Measurements from ENCODE around the gene C4B.
"Not testable (repeated sequence)": the region's sequence is repeated elsewhere in the genome, so short reads cannot be mapped to it uniquely, and the experiment has no call there.

The C4B gene

GRCh38 chr6:31989363-31989762 is 25.2 kb upstream of the C4B start:
- H3K4me1 ChIP-seq (ENCODE audit: control insufficient read depth, insufficient read depth, low read depth, low read length); H3K4ac ChIP-seq (ENCODE audit: low read depth in 1 of 2, low read length in 2 of 2); H4K91ac ChIP-seq (ENCODE audit: low read length); H2BK5ac ChIP-seq (ENCODE audit: low read depth, low read length, poor library complexity, severe bottlenecking); H4K8ac ChIP-seq (ENCODE audit: low read length); H3K27me3 ChIP-seq (ENCODE audit: control insufficient read depth in 1 of 2, insufficient read depth in 1 of 2, low read length in 2 of 2); H3K14ac ChIP-seq (ENCODE audit: low read length in 2 of 2); H2AFZ ChIP-seq (ENCODE audit: low read depth, low read length); H3K4me3 ChIP-seq (ENCODE audit: insufficient read depth in 1 of 2, low read depth in 1 of 2, low read length in 2 of 2); H2BK120ac ChIP-seq (ENCODE audit: low read depth, low read length); H3K4me2 ChIP-seq (ENCODE audit: low read length, poor library complexity, severe bottlenecking); H2BK15ac ChIP-seq (ENCODE audit: low read depth, poor library complexity, severe bottlenecking); H2BK12ac ChIP-seq (ENCODE audit: low read length in 2 of 2); H2AK5ac ChIP-seq (ENCODE audit: low read length, severe bottlenecking); H3K27ac ChIP-seq (ENCODE audit: low read length, poor library complexity, severe bottlenecking); DNase-seq; H3K9me3 ChIP-seq (ENCODE audit: control insufficient read depth, low read length); H3K79me1 ChIP-seq (replicated peaks; ENCODE audit: low read length, poor library complexity, severe bottlenecking); H3K9ac ChIP-seq (ENCODE audit: low read length); H3K23ac ChIP-seq (ENCODE audit: low read length in 2 of 2); H3K36me3 ChIP-seq (ENCODE audit: control insufficient read depth in 1 of 2, insufficient read depth in 2 of 2, low read depth in 1 of 2, low read length in 2 of 2); H3K18ac ChIP-seq (ENCODE audit: low read depth in 1 of 2, low read length in 2 of 2): not testable (repeated sequence)
- no CpG with 5 or more reads among the region's 10 CpGs for WGBS

- H3K14ac ChIP-seq (ENCODE audit: low read length in 2 of 2); H3K4me3 ChIP-seq (ENCODE audit: insufficient read depth in 1 of 2, low read depth in 1 of 2, low read length in 2 of 2); H2AFZ ChIP-seq (ENCODE audit: low read depth, low read length); H3K4me1 ChIP-seq (ENCODE audit: control insufficient read depth, insufficient read depth, low read depth, low read length); H3K27ac ChIP-seq (ENCODE audit: low read length, poor library complexity, severe bottlenecking); H3K4me2 ChIP-seq (ENCODE audit: low read length, poor library complexity, severe bottlenecking); H3K79me1 ChIP-seq (replicated peaks; ENCODE audit: low read length, poor library complexity, severe bottlenecking); H3K4ac ChIP-seq (ENCODE audit: low read depth in 1 of 2, low read length in 2 of 2); H3K9ac ChIP-seq (ENCODE audit: low read length); DNase-seq; H3K9me3 ChIP-seq (ENCODE audit: control insufficient read depth, low read length); H3K23ac ChIP-seq (ENCODE audit: low read length in 2 of 2); H4K8ac ChIP-seq (ENCODE audit: low read length); H2BK12ac ChIP-seq (ENCODE audit: low read length in 2 of 2); H3K36me3 ChIP-seq (ENCODE audit: control insufficient read depth in 1 of 2, insufficient read depth in 2 of 2, low read depth in 1 of 2, low read length in 2 of 2); H2AK5ac ChIP-seq (ENCODE audit: low read length, severe bottlenecking); H2BK15ac ChIP-seq (ENCODE audit: low read depth, poor library complexity, severe bottlenecking); H3K18ac ChIP-seq (ENCODE audit: low read depth in 1 of 2, low read length in 2 of 2); H2BK120ac ChIP-seq (ENCODE audit: low read depth, low read length); H4K91ac ChIP-seq (ENCODE audit: low read length); H3K27me3 ChIP-seq (ENCODE audit: control insufficient read depth in 1 of 2, insufficient read depth in 1 of 2, low read length in 2 of 2); H2BK5ac ChIP-seq (ENCODE audit: low read depth, low read length, poor library complexity, severe bottlenecking): not testable (repeated sequence)
- no CpG with 5 or more reads among the region's 14 CpGs for WGBS
These were observed 20.2 kb upstream of the C4B start for GRCh38 chr6:31994421-31994820.

- DNase-seq; H3K79me1 ChIP-seq (replicated peaks; ENCODE audit: low read length, poor library complexity, severe bottlenecking); H2BK5ac ChIP-seq (ENCODE audit: low read depth, low read length, poor library complexity, severe bottlenecking); H2AK5ac ChIP-seq (ENCODE audit: low read length, severe bottlenecking); H3K36me3 ChIP-seq (ENCODE audit: control insufficient read depth in 1 of 2, insufficient read depth in 2 of 2, low read depth in 1 of 2, low read length in 2 of 2); H3K4ac ChIP-seq (ENCODE audit: low read depth in 1 of 2, low read length in 2 of 2); H2BK120ac ChIP-seq (ENCODE audit: low read depth, low read length); H3K4me2 ChIP-seq (ENCODE audit: low read length, poor library complexity, severe bottlenecking); H3K18ac ChIP-seq (ENCODE audit: low read depth in 1 of 2, low read length in 2 of 2); H3K4me1 ChIP-seq (ENCODE audit: control insufficient read depth, insufficient read depth, low read depth, low read length); H3K27ac ChIP-seq (ENCODE audit: low read length, poor library complexity, severe bottlenecking); H4K91ac ChIP-seq (ENCODE audit: low read length); H3K23ac ChIP-seq (ENCODE audit: low read length in 2 of 2); H4K8ac ChIP-seq (ENCODE audit: low read length); H3K9ac ChIP-seq (ENCODE audit: low read length); H3K27me3 ChIP-seq (ENCODE audit: control insufficient read depth in 1 of 2, insufficient read depth in 1 of 2, low read length in 2 of 2); H2BK15ac ChIP-seq (ENCODE audit: low read depth, poor library complexity, severe bottlenecking); H2AFZ ChIP-seq (ENCODE audit: low read depth, low read length); H2BK12ac ChIP-seq (ENCODE audit: low read length in 2 of 2); H3K14ac ChIP-seq (ENCODE audit: low read length in 2 of 2); H3K4me3 ChIP-seq (ENCODE audit: insufficient read depth in 1 of 2, low read depth in 1 of 2, low read length in 2 of 2); H3K9me3 ChIP-seq (ENCODE audit: control insufficient read depth, low read length): not testable (repeated sequence)
- WGBS, result 74% methylated on average over 2 of the region's 6 CpGs
These were observed 18.2 kb upstream of the C4B start for GRCh38 chr6:31996385-31996784.

- H3K4me1 ChIP-seq (ENCODE audit: control insufficient read depth, insufficient read depth, low read depth, low read length); H3K4me2 ChIP-seq (ENCODE audit: low read length, poor library complexity, severe bottlenecking); H3K9ac ChIP-seq (ENCODE audit: low read length); H3K23ac ChIP-seq (ENCODE audit: low read length in 2 of 2); H3K79me1 ChIP-seq (replicated peaks; ENCODE audit: low read length, poor library complexity, severe bottlenecking); H2BK12ac ChIP-seq (ENCODE audit: low read length in 2 of 2); H3K14ac ChIP-seq (ENCODE audit: low read length in 2 of 2); DNase-seq; H3K18ac ChIP-seq (ENCODE audit: low read depth in 1 of 2, low read length in 2 of 2); H2BK5ac ChIP-seq (ENCODE audit: low read depth, low read length, poor library complexity, severe bottlenecking); H4K91ac ChIP-seq (ENCODE audit: low read length); H3K4ac ChIP-seq (ENCODE audit: low read depth in 1 of 2, low read length in 2 of 2); H3K27me3 ChIP-seq (ENCODE audit: control insufficient read depth in 1 of 2, insufficient read depth in 1 of 2, low read length in 2 of 2); H3K9me3 ChIP-seq (ENCODE audit: control insufficient read depth, low read length); H2AK5ac ChIP-seq (ENCODE audit: low read length, severe bottlenecking); H3K36me3 ChIP-seq (ENCODE audit: control insufficient read depth in 1 of 2, insufficient read depth in 2 of 2, low read depth in 1 of 2, low read length in 2 of 2); H4K8ac ChIP-seq (ENCODE audit: low read length); H2BK15ac ChIP-seq (ENCODE audit: low read depth, poor library complexity, severe bottlenecking); H3K4me3 ChIP-seq (ENCODE audit: insufficient read depth in 1 of 2, low read depth in 1 of 2, low read length in 2 of 2); H3K27ac ChIP-seq (ENCODE audit: low read length, poor library complexity, severe bottlenecking); H2AFZ ChIP-seq (ENCODE audit: low read depth, low read length); H2BK120ac ChIP-seq (ENCODE audit: low read depth, low read length): not testable (repeated sequence)
- WGBS, result no CpG with 5 or more reads among the region's 15 CpGs
These were observed 11.9 kb upstream of the C4B start for GRCh38 chr6:32002546-32003268.

Measured in mesenchymal stem cell (in vitro differentiated cells and primary cell).